ENCODE results near the gene GLB1L2.

Gene GLB1L2

DNA sequence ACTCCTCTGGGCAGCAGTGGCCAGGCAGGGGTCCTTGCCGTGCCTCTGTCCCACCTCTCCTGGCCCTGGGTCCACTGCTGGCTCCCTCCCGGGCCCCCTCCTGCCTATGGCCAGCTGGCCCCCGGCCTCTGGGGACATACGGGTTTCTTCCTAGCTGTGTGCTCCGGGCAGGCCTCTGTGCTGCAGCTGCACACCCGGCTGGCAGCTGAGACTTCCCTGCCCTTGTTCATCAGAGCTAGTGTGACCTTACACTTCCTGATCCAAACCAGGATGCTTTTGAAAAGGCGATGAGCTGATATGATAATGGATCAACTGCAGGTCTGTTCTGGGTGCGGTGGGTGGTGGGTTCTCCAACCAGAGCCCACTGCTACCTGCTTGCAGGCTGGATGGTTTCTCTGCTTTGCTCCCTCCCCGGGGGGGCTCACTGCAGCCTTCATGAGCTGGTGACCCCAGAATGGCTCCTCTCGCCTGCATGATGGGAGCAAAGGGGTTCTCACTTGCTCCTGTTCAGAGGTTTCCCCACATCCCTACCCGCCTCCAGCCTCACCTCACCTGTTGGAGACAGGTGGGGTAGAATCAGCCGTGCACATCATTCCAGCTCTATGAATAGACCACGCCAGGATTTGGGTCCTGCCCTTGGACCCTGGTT is 67.0 kb downstream of the GLB1L2 start:
- TF ChIP-seq FOXP2 (optimal IDR thresholded peaks at IDR 0.05; ENCODE audit: borderline replicate concordance, extremely low read depth, extremely low read length, insufficient read depth) (no peak), TAF1 (IDR thresholded peaks at IDR 0.05; ENCODE audit: borderline replicate concordance, insufficient read depth, low read length) (no peak), POLR2AphosphoS5 (IDR thresholded peaks at IDR 0.05; ENCODE audit: low read depth, low read length) (no peak), SIN3A (IDR thresholded peaks at IDR 0.05; ENCODE audit: borderline replicate concordance, insufficient read depth, low read length) (no peak)
- TF ChIP-seq, protein P1, sequence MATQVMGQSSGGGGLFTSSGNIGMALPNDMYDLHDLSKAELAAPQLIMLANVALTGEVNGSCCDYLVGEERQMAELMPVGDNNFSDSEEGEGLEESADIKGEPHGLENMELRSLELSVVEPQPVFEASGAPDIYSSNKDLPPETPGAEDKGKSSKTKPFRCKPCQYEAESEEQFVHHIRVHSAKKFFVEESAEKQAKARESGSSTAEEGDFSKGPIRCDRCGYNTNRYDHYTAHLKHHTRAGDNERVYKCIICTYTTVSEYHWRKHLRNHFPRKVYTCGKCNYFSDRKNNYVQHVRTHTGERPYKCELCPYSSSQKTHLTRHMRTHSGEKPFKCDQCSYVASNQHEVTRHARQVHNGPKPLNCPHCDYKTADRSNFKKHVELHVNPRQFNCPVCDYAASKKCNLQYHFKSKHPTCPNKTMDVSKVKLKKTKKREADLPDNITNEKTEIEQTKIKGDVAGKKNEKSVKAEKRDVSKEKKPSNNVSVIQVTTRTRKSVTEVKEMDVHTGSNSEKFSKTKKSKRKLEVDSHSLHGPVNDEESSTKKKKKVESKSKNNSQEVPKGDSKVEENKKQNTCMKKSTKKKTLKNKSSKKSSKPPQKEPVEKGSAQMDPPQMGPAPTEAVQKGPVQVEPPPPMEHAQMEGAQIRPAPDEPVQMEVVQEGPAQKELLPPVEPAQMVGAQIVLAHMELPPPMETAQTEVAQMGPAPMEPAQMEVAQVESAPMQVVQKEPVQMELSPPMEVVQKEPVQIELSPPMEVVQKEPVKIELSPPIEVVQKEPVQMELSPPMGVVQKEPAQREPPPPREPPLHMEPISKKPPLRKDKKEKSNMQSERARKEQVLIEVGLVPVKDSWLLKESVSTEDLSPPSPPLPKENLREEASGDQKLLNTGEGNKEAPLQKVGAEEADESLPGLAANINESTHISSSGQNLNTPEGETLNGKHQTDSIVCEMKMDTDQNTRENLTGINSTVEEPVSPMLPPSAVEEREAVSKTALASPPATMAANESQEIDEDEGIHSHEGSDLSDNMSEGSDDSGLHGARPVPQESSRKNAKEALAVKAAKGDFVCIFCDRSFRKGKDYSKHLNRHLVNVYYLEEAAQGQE (IDR thresholded peaks at IDR 0.05; ENCODE audit: insufficient read depth in 1 of 2, low read depth in 2 of 2, low read length in 2 of 2), result no peak

- TF ChIP-seq FOXP2 (optimal IDR thresholded peaks at IDR 0.05; ENCODE audit: borderline replicate concordance, extremely low read depth, extremely low read length, insufficient read depth) (no peak), SIN3A (IDR thresholded peaks at IDR 0.05; ENCODE audit: borderline replicate concordance, insufficient read depth, low read length) (no peak), POLR2AphosphoS5 (IDR thresholded peaks at IDR 0.05; ENCODE audit: low read depth, low read length) (no peak), TAF1 (IDR thresholded peaks at IDR 0.05; ENCODE audit: borderline replicate concordance, insufficient read depth, low read length) (no peak)
- TF ChIP-seq, protein P1 (IDR thresholded peaks at IDR 0.05; ENCODE audit: insufficient read depth in 1 of 2, low read depth in 2 of 2, low read length in 2 of 2), result no peak
Measured at GRCh38 chr11:134399293-134399654, 67.5 kb downstream of the GLB1L2 start.

DNA sequence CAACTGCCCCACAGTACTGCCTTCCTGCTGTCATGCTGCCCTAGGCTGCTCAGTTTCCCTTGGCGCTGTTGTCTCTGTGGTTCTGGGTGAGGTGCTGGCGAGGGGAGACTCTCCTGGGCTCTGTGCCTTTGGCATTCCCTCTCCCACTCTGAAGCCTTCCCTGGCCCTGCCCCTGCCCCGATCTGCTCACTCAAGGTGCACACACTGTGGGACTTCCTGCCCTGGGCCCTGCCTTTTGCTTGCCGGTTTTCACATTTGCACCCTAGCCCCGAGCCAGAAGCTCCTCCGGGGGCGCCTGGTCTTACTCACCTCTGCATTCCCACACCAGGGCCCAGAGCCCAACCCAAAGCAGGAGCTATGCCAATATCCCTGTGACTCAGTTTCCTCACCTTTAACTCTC is 68.2 kb downstream of the GLB1L2 start:
- TF ChIP-seq FOXP2 (optimal IDR thresholded peaks at IDR 0.05; ENCODE audit: borderline replicate concordance, extremely low read depth, extremely low read length, insufficient read depth), result no peak
- TF ChIP-seq, protein P1 (IDR thresholded peaks at IDR 0.05; ENCODE audit: insufficient read depth in 1 of 2, low read depth in 2 of 2, low read length in 2 of 2), result no peak
- no peak for TF ChIP-seq TAF1 (IDR thresholded peaks at IDR 0.05; ENCODE audit: borderline replicate concordance, insufficient read depth, low read length)
- TF ChIP-seq POLR2AphosphoS5 (IDR thresholded peaks at IDR 0.05; ENCODE audit: low read depth, low read length), result no peak
- no peak for TF ChIP-seq SIN3A (IDR thresholded peaks at IDR 0.05; ENCODE audit: borderline replicate concordance, insufficient read depth, low read length)

DNA sequence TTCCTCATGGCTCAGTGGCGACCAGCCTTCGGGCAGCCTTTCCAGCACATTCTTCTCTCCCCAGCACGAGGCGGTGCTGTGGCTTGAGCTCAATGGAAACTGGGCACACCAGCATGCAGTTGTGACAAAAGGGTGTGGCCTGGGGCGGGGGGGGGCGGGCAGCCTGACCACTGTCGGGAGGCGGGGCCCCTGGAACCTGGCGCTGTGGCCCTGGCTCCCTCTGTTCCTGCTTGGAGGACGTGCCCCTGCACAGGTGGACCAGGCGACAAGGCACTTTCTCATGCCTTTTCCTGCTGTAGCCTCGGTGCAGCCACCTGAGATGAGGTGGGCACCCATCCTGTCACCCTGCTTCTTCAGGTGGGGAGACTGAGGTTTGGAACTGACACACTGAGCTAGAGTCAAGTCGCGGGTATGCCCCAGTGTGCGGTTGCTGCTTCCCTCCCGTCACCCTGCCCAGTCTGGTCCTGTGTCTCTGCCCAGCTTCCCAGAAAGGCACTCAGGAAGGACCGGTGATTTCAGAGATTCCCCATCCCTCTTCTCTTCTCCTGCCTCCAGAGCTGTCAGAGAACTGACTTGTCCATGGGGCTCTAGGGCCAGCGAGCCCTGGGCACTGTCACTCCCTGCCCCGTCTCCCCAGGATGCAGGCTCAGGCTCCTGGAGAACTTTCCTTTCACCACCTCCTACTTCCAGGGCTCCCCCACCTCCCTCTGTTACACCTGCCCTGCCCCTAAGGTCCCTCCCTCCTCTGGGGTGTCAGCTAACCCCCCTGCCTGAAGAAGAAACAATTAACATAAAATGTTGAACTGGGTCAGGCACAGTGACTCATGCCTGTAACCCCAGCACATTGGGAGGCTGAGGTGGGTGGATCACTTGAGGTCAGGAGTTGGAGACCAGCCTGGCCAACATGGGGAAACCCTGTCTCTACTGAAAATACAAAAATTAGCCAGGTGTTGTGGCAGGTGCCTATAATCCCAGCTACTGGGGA is 70.3 kb downstream of the GLB1L2 start:
- TF ChIP-seq FOXP2 (optimal IDR thresholded peaks at IDR 0.05; ENCODE audit: borderline replicate concordance, extremely low read depth, extremely low read length, insufficient read depth), result no peak
- TF ChIP-seq TAF1 (IDR thresholded peaks at IDR 0.05; ENCODE audit: borderline replicate concordance, insufficient read depth, low read length), result no peak
- no peak for TF ChIP-seq SIN3A (IDR thresholded peaks at IDR 0.05; ENCODE audit: borderline replicate concordance, insufficient read depth, low read length)
- no peak for TF ChIP-seq POLR2AphosphoS5 (IDR thresholded peaks at IDR 0.05; ENCODE audit: low read depth, low read length)
- TF ChIP-seq, protein P1 (IDR thresholded peaks at IDR 0.05; ENCODE audit: insufficient read depth in 1 of 2, low read depth in 2 of 2, low read length in 2 of 2), result no peak

Data from PFSK-1 (cell line).